GM15510 (cell line): ENCODE measurements around the gene DNAI2.

Experiments
- POLR2A ChIP-seq: IDR thresholded peaks from 3 replicates; pipeline ENCODE4 v1.6.1; 2011; ENCODE audit warnings: borderline replicate concordance; ENCODE audit not compliant: insufficient read length; ENCODE audit errors: extremely low read depth

The DNAI2 gene

DNA sequence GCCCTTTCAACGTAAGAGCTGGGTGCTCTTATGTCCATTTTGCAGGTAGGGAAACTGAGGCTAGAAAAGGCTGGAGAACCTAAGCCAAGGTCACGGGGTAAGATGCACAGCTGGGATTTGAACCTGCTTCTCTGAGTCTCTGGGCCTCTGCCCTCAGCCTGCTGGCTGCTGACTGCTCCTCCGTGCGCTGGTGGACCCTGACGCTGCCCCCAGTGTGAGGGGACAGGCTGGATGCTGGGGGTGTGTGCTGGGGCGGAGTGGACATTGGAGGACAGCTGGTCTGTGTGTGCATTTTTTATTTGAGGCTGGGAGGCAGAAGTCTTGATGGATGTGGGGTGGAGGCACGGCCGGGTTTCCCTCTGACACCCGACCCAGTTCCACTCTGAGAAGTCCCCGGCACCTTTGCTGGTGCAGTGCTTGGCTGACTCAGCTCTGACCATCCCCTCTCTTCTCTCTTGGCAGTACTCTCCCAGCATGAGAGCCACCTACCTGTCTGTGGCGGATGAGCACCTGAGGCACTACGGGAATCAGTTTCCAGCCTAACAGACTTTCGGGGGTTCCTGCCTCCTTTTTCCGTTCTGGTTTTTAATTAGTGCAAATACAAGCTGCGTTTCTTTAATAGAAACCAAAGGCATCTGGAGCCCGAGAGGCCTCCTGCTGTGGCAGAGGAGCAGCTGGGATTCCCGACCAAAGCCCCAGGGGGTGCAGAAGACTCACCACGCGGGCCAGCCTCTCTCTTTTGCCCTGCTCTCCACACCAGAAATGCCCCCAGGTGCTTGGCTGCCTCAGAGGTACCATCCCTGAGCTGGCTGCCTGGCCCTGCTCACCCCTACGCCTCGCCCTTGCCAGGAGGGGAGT lies 14.1 kb upstream of the DNAI2 start:
- no peak for TF ChIP-seq POLR2A

DNA sequence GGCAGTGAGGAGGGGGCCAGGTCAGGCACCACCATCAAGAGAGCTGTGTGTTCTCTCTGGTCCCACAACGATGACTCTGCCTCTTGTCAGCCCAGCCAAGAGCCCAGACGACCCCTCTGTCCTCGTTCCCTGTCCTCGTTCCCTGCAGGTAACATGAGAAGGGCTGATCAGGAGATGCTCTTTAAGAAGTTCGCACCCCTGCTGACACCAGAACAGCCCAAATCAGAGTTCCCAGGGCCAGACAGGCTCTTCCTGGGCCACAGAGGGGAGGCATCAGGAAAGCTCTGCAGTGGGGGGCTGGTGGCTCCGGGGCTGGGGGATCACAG lies 13.5 kb upstream of the DNAI2 start:
- no peak for TF ChIP-seq POLR2A

DNA sequence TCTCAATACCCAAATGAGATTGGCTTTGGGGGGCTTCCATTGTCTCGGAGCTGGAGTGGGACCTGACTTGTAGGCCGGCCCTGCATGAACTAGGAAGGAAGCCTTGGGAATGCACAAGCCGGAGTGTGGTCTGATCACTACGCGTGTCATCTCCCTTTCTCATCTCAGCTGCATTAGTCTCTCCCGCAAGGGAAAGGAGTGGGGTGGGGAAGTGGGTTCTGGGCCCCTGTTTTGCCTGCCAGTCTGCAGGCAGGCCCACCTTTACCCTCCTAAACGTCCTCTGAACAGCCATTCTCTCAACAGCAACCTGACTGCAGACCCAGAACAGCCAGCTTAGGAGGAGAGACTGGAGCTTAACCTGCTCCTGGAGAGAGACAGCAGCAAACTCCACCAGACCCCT lies 11.4 kb upstream of the DNAI2 start:
- no peak for TF ChIP-seq POLR2A

DNA sequence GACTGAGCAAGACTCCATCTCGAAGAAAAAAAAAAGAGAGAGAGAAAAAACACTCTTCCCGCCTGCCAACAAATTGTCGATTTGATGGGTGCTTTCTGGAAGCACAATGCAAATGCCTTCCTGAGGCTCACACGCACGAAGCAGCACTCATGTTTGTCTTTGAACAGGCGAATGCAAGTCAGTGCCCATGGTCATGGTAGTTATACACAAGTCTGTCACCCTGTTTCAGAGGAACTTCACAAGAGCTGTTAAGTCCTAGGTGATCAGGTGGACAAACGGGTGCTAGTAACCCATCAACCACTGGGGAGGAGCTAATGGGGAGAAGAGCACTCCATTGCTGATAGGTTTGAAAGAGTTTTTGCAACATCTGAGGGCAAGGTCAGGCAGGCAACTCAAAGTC lies 6.5 kb upstream of the DNAI2 start:
- TF ChIP-seq POLR2A = no peak

DNA sequence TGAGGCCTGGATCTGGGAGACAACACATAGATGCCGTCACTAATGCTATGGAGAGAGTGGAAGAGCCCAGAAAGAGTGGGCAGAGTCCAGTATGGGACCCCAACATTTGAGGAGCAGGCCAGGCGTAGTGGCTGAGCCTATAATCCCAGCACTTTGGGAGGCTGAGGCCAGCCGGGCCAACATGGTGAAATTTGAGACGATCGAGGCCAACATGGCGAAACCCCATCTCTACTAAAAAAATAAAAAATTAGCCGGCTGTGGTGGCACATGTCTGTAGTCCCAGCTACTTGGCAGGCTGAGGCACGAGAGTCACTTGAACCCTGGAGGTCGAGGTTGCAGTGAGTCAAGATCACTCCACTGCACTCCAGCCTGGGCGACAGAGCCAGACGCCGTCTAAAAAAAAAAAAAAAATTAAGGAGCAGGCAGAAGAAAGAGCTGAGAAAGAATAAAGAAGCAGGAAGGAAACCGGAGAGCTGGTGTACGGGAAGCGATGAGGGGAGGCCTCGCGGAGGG lies 6.0 kb upstream of the DNAI2 start:
- no peak for TF ChIP-seq POLR2A

DNA sequence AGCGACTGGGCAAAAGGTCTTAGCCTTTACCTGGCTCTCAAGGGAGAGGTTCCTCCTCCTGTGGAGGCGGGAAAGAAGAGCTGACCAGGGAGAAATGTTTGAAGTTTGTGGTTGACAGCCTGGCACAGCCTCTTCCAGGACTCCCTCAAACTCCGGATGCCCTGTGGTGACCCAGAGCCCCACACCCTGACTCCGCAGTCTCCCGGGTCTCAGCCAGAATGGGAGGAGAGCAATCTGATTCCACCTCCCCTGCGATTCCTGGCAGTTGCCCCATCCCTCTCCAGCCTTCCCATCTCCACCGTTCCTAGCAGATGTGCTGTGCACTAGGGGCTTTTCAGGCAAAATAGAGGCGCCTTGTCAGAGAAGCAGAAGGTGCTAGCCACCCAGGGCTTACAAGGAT lies 5.5 kb upstream of the DNAI2 start:
- no peak for TF ChIP-seq POLR2A

DNA sequence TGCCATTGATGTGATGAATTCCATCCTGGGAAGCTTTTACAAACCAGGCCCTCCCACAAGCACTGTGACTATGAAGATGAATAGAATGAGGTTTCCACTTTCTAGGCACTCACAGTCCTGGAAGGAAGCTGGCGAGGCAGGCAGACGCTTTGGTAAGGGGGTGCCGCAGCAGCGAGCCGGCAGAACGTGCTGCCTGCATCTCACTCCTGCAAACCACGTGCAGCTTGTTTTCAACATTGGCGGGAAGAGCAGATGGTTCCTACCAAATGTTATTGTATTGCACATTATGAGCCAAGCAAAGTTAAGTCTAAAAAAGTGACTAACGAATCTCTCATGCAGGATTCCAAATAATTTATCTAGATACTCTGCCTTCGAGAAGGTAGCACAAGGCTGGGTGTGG lies 3.7 kb upstream of the DNAI2 start:
- no peak for TF ChIP-seq POLR2A

DNA sequence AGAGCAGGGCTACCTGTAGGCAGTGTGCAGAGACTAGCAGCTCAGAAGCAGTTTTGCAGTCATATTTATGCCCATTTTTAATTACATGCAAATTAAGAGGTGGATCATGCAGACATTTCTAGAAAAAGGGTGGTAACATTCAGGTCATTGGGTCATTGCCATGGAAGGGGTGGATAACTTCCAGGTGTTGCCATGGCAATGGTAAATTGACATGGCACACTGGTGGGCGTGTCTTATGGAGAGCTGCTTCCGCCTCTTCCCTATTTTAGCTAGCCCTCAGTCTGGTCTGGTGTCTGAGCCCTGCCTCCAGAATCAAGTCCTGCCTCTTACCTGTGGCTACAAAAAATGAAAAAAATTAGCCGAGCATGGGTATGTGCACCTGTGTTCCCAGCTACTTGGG lies 2.8 kb upstream of the DNAI2 start:
- TF ChIP-seq POLR2A = no peak

DNA sequence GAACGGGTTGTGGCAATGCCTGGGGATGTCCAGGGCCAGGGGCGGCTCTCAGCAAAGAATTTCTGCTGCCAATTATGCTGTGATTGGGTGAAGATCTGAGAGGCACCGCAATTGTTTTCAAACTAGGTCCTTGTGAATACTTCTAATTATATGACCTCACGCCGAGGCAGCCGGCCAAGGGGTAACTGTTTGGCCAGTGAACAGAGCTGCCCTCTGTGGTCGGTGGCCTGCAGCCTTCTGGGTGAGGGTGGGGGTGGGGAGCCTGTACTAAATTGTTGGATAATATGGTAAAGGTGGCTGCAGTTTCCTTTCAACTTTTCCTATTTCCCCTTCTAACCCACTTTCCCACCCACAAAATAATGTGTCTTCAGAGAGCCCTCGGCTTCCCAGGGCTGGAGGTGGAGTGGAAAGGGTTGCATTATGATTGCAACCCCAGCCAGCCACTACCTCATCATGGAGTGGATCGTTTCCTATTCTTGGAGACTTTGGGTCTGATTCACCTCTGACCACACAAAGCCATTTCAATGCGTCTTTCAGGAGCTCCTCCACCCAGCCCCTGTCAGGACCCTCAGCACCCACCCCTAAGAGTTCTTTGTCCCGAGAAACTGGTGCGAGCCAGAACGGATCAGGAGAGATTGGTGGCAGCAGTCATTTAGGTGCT lies 2.0 kb upstream of the DNAI2 start:
- no peak for TF ChIP-seq POLR2A

DNA sequence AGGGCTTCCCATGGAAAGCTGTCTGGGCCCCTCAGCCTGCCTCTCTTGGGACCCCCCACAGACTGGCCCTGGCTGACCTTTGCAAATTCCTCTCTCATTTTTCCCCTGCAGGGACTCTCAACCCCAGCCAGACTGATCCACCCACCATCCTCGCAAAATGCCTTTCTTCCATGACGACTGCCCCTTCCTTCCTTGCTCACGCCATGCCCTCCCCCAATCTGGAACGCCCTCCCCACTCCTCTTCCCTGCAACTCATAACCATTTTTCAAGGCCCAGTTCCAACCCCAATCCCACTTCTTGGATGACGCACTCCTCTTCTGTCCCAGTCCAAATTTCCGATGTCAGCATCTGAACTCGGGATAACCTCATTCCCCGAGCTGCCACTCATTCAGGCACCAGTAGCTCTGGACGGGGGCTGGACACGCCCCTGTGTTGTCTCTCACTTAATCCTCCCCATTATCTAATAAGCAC lies 1.3 kb upstream of the DNAI2 start:
- no peak for TF ChIP-seq POLR2A

DNA sequence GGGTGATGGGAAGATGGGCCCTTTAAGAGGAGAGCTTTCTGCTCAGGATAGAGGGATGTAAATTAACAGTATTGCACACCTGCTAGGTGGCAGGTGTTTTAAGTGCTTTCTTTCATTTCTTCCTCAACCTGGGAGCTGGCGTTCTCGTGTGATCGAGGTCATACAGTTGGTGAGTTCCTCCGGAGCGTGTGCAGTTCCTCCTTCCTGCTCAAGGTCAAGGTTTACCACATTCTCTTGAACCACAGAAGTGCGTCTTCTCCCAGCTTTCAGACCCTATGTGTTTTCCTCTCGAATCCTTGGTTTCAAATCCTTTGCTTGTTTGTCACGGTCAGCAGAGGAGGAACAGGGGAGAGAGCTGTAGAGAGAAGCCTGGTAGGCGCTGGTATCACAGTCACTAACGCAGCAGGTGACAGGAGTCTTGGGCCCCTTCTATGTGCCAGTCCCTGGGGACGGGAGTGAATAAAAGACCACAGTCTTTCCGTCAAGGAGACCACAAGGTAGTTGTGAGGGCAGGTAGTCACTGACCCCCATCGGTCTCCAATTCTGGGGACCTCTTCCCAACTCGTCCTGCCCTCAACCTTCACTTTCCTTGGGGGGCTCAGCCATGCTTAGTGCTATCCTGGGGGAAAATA lies 791 bp downstream of the DNAI2 start:
- no peak for TF ChIP-seq POLR2A

DNA sequence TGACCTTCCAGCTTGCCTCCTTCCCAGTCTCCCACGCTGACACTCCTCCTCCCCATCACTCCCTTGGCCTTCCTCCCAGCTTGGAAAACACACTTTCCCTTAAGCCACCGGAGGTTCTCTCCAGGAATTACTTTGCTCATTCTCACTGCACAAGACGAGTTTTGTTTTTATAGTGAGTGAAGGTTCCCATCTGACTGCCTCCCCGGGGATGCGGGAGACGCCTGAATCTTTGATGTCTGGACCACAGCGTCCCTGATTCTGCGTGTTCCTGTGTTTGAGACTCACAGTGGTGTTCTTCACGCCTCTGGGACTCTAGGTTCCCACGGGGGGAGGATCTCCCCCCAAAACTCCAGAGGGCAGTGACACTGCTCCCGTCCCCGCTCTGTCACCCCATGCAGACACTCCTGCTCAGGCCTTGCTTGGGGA lies 2.0 kb downstream of the DNAI2 start:
- TF ChIP-seq POLR2A = no peak

DNA sequence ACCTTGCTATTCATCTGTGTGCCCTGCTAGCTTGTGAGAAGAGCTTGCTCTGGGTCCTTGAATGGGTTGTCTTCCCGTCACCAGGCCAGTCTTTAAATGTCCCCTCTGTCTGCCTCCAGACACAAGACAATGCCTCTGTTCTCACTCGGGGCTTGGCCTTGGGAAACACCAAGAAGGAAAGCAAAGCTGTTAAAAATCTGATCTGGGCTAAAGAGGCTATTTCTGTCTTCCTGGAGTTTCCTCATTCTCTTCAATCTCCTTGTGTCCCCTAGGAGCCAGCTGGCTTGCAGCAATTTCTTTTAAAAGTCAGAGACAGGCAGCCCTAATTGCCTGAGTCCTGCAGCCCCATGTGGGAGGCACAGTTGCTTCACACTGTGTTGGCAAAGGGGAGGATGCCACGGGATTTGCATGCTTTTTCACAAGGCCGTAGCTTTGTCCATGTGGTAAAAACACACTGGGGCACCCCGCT lies 2.5 kb downstream of the DNAI2 start:
- no peak for TF ChIP-seq POLR2A

DNA sequence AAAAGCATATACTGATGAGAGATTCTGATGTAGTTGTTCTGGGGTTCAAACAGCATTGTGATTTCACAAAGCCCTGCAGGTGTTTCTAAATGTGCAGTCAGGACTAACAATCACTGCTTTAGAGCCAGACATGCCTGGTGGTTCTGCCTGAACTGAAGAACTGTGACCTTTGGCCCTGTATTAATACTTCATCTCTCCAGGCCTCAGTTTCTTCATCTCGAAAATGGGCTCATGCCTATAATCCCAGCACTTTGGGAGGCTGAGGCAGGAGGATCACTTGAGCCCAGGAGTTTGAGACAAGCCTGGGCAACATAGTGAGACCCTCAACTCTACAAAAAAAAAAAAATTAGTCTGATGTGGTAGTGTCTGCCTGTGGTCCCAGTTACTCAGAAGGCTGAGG lies 3.9 kb downstream of the DNAI2 start:
- no peak for TF ChIP-seq POLR2A

DNA sequence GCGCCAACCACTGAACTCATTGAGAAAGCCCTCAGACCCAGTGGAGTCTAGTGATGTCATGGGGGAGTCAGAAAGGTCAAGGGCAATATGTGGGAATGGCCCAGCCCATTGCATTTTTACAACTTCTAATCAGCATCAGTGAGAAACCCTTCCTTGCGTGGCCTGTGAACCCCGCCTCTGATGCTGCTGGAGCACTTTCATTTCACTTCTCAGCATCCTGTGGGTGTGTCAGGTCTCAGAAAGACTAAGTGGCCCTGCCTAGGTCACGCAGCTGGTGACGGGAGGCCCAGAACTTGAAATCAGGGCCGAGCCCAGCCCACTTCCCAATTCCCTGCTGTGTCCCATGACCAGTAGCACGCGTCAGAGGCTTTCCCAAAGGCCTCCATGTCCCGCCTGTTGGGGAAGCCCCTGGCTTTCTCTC lies 6.1 kb downstream of the DNAI2 start:
- no peak for TF ChIP-seq POLR2A
